GM12875 (cell line): ENCODE results near the gene LPCAT3.
A peak's percentile ranks its signal among the peaks of the same experiment; 100 is the strongest.

ENCODE experiments used
- H3K4me3 ChIP-seq: one replicate; pipeline ENCODE4 v1.5.1; 2011; ENCODE audit warnings: low read depth, low read length, control low read depth
- TF ChIP-seq, protein P1 (sequence below): IDR thresholded peaks from 2 replicates; pipeline ENCODE4 v1.5.1; 2011; ENCODE audit warnings: low read depth, mild to moderate bottlenecking, control low read depth, inconsistent platforms, low read length, moderate library complexity, borderline replicate concordance; ENCODE audit not compliant: insufficient read depth

The LPCAT3 gene

DNA sequence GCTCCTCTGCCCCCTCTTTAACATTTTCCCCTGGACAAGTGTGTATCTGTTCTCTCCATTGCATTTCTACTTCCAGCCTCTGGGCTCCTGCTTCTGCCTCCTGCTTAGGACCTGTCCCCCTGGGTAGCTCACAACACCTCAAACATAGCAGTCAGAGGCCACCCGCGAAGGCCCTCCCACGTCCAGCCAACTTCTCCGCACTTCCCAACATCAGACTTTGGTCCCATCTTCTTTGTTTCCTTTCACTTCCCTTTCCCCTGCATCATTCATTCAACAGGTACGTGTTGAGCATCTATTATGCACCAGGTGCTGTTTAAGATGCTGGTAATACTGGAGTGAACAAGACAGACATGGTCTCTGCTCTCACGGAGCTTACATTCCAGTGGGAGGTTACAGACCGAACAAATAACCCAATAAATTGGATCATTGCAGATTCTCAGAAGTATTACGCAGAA is 71.3 kb downstream of the LPCAT3 start:
- peak overlapping the region; percentile 87 for H3K4me3 ChIP-seq
- TF ChIP-seq, protein P1, sequence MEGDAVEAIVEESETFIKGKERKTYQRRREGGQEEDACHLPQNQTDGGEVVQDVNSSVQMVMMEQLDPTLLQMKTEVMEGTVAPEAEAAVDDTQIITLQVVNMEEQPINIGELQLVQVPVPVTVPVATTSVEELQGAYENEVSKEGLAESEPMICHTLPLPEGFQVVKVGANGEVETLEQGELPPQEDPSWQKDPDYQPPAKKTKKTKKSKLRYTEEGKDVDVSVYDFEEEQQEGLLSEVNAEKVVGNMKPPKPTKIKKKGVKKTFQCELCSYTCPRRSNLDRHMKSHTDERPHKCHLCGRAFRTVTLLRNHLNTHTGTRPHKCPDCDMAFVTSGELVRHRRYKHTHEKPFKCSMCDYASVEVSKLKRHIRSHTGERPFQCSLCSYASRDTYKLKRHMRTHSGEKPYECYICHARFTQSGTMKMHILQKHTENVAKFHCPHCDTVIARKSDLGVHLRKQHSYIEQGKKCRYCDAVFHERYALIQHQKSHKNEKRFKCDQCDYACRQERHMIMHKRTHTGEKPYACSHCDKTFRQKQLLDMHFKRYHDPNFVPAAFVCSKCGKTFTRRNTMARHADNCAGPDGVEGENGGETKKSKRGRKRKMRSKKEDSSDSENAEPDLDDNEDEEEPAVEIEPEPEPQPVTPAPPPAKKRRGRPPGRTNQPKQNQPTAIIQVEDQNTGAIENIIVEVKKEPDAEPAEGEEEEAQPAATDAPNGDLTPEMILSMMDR, result no peak

DNA sequence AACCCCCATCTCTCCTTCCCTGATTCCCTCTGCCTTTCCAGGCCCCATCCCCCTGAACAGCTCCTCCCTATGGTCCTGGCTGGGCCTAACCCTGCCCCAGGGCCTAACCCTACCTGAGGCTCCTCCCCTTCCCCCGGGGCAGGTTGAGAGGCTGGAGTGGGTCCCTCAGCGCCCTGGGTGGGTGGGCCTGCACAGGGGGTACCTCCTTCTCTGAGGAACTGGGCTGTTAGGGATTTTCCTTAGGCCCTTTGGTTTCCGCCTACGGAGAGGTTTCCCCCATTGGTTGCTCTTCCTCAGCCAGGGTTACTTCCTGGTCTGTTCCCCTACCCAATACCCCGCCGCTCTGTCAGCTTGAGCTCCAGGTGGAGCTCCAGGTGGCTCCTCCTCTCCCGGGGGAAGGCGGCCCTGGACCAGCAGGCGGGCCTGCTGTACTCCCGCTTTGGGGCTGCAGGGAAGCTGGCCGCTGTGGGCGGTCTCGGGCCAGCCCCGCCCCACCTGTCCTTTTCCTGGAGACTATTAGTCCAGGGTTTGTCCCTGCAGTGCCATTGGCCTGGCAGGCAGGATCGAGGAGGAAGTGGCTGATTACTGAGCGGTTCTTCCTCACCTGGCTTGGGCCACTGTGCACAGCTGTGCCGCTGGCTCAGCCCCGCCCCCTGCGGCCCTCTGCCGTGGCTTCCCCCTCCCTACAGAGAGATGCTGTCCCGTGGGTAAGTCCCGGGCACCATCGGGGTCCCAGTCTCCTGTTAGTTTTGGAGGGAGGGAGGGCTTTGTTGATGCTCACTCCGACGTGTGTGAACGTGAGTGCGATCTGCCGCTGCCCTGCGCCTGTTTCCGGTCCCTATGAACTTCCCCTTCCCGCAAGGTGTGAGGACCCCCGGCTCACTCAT is 72.0 kb downstream of the LPCAT3 start:
- TF ChIP-seq, protein P1, result no peak
- peak overlapping the region; percentile 87 for H3K4me3 ChIP-seq

- H3K4me3 ChIP-seq, result peak overlapping the region; percentile 87
- TF ChIP-seq, protein P1, result no peak
Observed at GRCh38 chr12:6945613-6946012, 72.7 kb downstream of the LPCAT3 start.

DNA sequence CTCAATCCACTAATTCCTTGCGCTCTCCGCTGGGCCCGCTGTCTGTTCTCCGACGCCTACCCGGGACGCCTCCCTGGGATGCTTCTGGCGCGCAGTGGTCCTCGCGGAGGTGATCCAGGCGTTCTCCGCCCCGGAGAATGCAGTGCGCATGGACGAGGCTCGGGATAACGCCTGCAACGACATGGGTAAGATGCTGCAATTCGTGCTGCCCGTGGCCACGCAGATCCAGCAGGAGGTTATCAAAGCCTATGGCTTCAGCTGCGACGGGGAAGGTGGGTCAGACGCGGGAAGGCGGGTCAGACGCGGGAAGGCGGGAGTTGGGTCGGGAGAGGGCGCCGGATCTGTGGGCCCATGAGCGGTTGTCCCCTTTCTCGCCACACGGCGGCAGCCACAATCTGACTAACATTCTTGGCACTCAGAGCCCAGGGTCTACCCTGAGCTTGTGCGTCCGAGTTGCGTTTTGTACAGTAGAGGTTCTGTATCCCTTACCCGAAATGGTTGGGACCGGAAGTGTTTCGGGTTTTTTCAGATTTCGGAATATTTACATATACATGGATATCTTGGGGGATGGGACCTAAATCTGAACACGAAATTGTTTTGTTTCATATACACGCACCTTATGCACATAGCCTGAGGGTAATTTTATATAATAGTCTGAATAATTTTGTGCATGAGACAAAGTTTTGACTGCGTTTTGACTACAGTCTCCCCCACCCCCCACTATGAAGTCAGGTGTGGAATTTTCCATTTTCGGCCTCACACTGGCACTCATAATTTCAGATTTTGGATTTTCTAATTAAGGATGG is 73.7 kb downstream of the LPCAT3 start:
- peak overlapping the region; percentile 87 for H3K4me3 ChIP-seq
- TF ChIP-seq, protein P1, result peak; percentile 89

- peak within 1 kb of the TSS; percentile 87 for H3K4me3 ChIP-seq
- TF ChIP-seq, protein P1, result no peak
Observed at GRCh38 chr12:6943722-6944380, 74.4 kb downstream of the LPCAT3 start, which contains the start of the genes C12orf57 and RNU7-1. Gene C12orf57 (plus strand): TSS chr12:6944022. CDS start chr12:6944122, 100 bp downstream. Gene RNU7-1 (plus strand): TSS chr12:6943816.

- TF ChIP-seq, protein P1, result no peak
- peak overlapping the region; percentile 16 for H3K4me3 ChIP-seq
Observed at GRCh38 chr12:6943389-6943721, 74.9 kb downstream of the LPCAT3 start.
